Bronchial smooth muscle cell (primary cell): ENCODE results near the gene CAPZA1. TPM values are rescaled to one million over a fixed set of nuclear protein-coding genes. Genes with fewer than 3 reads are reported as not detected.

ENCODE experiments used
- total RNA-seq: library from RNA; depleted of rRNA; stranded (reverse); fragments of >200 nt; gene quantifications from 2 replicates; pipeline ENCODE4 v1.2.1, GENCODE V29; 2014

The CAPZA1 gene
- total RNA-seq: 189 and 196 TPM in 2 replicates

DNA sequence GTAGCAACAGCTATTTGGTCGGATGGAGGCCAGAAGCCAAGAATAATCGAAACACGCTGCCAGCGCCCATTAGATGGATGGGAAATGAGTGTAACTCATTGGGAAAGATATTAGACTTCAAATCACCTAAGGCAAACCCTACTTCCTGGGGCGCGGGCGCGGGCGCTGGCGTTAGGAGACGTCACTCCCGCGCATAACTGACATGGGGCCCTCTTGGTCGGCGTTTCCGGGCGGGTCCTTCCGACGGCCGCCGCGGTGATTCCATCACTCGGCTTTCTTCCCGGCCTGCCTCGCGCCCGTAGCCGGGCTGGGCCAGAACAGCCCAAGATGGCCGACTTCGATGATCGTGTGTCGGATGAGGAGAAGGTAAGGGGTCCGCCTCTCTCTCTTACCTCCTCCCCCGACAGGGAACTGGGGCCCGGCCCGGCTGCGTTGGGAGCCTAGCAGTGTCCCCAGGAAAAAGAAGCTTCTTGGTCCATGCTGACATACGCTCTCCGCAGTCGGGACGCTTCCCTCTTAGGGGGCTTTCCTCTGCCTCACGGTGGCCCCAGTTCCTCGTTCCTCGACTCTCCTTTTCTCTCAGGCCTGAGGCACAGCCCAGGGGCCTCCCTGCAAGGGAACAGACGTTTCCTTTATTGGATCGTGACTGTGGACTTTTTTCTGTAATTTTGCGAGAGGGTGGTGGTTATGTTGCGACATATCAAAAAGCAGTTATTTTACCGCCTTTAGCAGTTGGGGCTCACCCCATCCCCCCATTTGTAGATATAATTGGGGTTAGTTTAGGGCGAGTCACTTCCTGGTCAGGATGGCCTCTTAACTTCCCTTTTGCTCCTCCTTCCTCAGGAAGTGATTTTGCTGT, at the start of gene CAPZA1:
Gene CAPZA1, plus strand, starts transcription at position 315 of the 859 bp plus-strand sequence. Its CDS starts 13 bp downstream, at position 328.

DNA sequence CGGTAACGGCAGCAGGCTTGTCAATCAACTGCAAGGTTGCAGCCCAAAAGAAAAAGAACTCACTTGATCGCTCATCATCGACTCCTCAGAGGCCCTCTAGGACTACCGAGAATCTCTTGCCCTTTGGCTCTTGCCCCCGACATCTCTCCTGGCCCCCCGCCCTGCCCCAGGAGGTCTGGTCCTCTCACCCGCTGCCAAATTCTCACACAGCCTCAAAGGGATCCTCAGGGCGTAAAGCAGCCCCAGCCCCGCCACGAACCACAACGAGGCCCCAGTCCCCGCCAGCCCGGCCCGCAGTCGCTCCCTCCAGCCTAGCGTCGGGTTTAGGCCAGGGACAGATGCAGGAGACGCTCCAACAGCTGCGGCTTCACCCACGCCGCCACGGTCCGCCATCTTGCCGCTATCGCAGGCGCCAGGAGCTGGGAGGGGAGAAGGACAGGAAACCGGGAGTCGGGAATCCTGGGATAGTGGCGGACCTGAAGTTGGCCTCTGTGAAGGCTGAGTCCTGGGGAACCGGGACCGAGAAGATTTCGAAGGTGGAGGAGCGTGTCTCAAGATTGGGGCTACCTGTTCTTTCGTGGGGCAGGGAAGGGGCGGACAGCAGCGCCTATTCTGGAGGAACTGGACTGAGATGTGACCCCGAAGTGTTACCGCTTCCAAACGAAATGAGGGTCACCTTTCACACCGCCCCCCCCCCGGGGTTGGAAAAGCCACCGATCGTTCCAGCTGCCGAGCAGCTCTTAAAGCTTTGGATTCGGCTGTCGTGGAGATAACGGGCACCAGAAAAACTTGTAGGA, 713 bp upstream of the CAPZA1 start, which contains the start of gene ST7L:
Gene ST7L, minus strand, starts transcription at position 421 of the 797 bp plus-strand sequence. Its CDS starts 28 bp downstream, at position 393.

GRCh38 chr1:112674440-112674985, 54.9 kb downstream of the CAPZA1 start, which contains the start of gene MOV10:
TSS of gene MOV10 (plus strand) at chr1:112674659. CDS start at chr1:112674913, 254 bp downstream.

GRCh38 chr1:112706505-112707220, 87.0 kb downstream of the CAPZA1 start, which contains the start of gene RHOC:
TSS of gene RHOC (minus strand) at chr1:112707127. CDS start at chr1:112703799, 3,328 bp downstream.

DNA sequence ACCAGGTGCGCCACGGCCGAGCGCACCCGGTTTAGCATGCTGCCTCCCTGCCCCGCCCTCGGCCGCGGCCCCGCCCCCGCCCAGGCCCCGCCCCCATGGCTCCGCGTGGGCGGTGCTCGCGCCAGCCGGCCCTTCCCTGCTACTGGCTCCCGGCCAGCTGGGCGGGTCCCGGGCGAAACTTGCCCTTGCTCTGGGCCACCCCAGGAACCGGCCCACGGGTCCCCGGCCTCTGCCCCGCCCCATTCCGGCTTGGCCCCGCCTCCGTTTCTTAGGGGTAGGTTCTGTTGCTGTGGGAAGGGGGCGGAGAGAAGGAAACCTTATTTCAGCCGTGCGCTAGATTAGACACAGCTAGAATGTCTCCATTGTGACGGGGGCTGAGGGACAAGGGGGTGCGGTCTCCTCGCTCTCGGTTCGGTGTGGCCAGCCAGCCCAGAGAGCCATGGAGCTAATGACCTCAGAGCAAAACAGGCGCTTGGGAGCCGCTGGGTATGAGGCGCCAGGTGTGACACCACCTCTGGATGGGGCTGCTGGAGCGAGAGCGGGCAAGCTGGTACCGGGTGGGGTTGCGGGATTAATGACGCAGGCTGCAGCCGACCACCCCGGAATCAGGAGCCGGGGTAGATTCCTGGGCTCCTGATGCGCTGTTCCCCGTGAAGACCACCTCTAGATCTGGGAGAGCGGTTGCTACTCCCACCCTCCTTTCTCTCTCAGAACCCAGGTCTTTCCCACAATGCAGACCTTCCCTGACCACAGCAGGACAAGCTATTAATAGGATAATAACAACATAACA, 95.8 kb downstream of the CAPZA1 start, which contains the start of gene PPM1J:
Gene PPM1J, minus strand, starts transcription at position 69 of the 790 bp plus-strand sequence. Its CDS starts 31 bp downstream, at position 38.

Other genes with a start within 250 kb of the CAPZA1 start
- 4.9 and 8.4 TPM in 2 replicates for gene CTTNBP2NL, start 223.6 kb upstream of the CAPZA1 start, total RNA-seq
- gene WNT2B, start 110.9 kb upstream of the CAPZA1 start, total RNA-seq: 4.6 and 5.7 TPM in 2 replicates
- 11.0 and 12.8 TPM in 2 replicates for gene ST7L, start 691 bp upstream of the CAPZA1 start, total RNA-seq
- 42.4 and 44.9 TPM in 2 replicates for gene MOV10, start 54.8 kb downstream of the CAPZA1 start, total RNA-seq
- gene RHOC, start 87.3 kb downstream of the CAPZA1 start, total RNA-seq: 406 and 506 TPM in 2 replicates
- 0.26 and 0.63 TPM in 2 replicates for gene PPM1J, start 95.5 kb downstream of the CAPZA1 start, total RNA-seq